RWPE2 (cell line): ENCODE results near the gene CEP85L.
A peak's percentile ranks its signal among the peaks of the same experiment; 100 is the strongest.

Experiments
- ATAC-seq: fragments of 200-7000 bp; cut with Tn5 transposase; 3 replicates; pipeline ENCODE4 v1.9.1; 2021; ENCODE audit warnings: low read depth
- DNase-seq: peaks from one replicate; pipeline ENCODE4 v3.0.0-alpha.2; 2020; ENCODE audit warnings: low spot score
- H3K27ac ChIP-seq: fragments of 450-650 bp; 2 replicates; pipeline ENCODE4 v1.5.1; 2017; ENCODE audit warnings: mild to moderate bottlenecking; ENCODE audit not compliant: poor library complexity, severe bottlenecking
- H3K27me3 ChIP-seq: fragments of 250-450 bp; sonication (Bioruptor Pico); 2 replicates; pipeline ENCODE4 v1.5.1; 2021; ENCODE audit warnings: mild to moderate bottlenecking, moderate library complexity; ENCODE audit not compliant: insufficient read depth, poor library complexity, severe bottlenecking
- H3K36me3 ChIP-seq: fragments of 250-450 bp; sonication (Bioruptor Pico); 2 replicates; pipeline ENCODE4 v1.5.1; 2020; ENCODE audit warnings: low read depth, mild to moderate bottlenecking, moderate library complexity
- H3K4me1 ChIP-seq: fragments of 250-450 bp; sonication (Bioruptor Pico); 2 replicates; pipeline ENCODE4 v1.5.1; 2021; ENCODE audit warnings: mild to moderate bottlenecking, moderate library complexity; ENCODE audit not compliant: insufficient read depth, poor library complexity, severe bottlenecking
- H3K4me3 ChIP-seq: fragments of 250-450 bp; sonication (Bioruptor Pico); 2 replicates; pipeline ENCODE4 v1.5.1; 2021; ENCODE audit warnings: mild to moderate bottlenecking, moderate library complexity; ENCODE audit not compliant: severe bottlenecking
- H3K9me3 ChIP-seq: fragments of 250-450 bp; sonication (Bioruptor Pico); 2 replicates; pipeline ENCODE4 v1.5.1; 2021; ENCODE audit warnings: mild to moderate bottlenecking, moderate library complexity; ENCODE audit not compliant: severe bottlenecking
- CTCF ChIP-seq: fragments of 450-650 bp; IDR thresholded peaks from one replicate; pipeline ENCODE4 v1.5.1; 2017; ENCODE audit warnings: mild to moderate bottlenecking, moderate library complexity; ENCODE audit not compliant: poor library complexity, severe bottlenecking

Gene CEP85L

DNA sequence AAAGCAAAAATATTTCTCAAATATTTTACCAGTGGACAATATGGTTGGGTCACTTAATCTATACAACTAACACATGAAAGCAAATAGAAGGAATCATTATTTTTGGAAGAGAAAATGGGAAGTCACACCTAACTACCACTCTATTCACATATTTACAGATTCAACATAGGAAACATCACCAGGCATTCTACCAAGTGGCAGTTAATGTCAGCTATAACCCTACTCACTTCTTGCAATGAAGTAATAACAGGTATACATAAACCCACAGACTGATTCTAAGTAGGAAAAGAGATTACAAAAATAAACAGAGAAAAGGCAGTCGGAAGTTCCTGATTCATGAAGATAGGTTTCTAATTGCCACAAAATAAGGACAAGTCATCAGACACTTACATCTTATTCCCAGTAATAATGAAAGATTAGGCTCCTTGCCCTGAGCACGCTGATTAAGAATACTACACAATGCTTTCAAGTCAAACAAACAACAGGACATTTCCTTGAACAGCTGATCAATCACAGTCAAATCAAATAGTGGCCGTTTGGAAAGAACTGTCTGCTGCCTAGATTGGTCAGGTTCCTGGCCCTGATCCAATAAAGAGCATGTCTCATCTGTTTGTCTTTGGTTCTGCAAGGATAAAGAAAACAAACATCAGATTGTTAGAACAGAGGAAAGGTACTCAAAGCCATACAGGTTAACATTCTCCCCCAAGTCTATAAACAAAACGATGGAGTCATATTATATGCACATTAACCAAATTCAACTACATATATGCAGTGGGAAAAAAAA lies 182.5 kb downstream of the CEP85L start:
- no peaks in the 10 kb centered on the region for H3K27me3 ChIP-seq
- 0 out of 2 replicates have a peak, but pooled peaks cover 12% of the 10 kb centered on the region for H3K36me3 ChIP-seq
- no peak for DNase-seq
- ATAC-seq, result peak; percentile 77
- H3K4me1 ChIP-seq, result peaks cover 3% of the 10 kb centered on the region
- H3K4me3 ChIP-seq, result no peak overlapping the region
- no peak for TF ChIP-seq CTCF
- no peaks in the 10 kb centered on the region for H3K9me3 ChIP-seq
- no peak overlapping the region for H3K27ac ChIP-seq

DNA sequence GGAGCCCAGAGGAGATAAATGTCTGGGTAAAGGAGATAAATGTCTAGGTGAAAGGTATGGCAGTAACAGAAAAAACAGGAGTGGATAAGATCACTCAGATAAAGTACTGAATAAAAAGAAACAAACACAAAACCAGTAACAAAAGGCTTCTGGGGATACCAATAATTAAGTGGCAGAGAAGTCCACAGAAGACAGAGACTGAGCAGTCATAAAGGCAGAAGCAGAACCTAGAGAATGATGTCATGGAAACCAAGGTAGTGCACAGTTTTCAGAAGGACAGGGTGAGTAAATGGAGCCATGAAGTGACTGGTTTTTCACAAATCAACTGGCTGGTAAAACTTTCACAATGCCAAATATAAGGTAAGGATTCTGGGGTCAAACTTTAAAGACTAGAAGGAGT lies 184.2 kb downstream of the CEP85L start:
- H3K4me1 ChIP-seq, result peaks cover 3% of the 10 kb centered on the region
- 0 out of 2 replicates have a peak, but pooled peaks cover 12% of the 10 kb centered on the region for H3K36me3 ChIP-seq
- no peak overlapping the region for H3K4me3 ChIP-seq
- no peaks in the 10 kb centered on the region for H3K9me3 ChIP-seq
- ATAC-seq (no peak), DNase-seq (no peak)
- H3K27me3 ChIP-seq, result no peaks in the 10 kb centered on the region
- H3K27ac ChIP-seq, result no peak overlapping the region
- TF ChIP-seq CTCF, result no peak

GRCh38 chr6:118464620-118465019 lies 186.8 kb downstream of the CEP85L start:
- DNase-seq, result no peak

GRCh38 chr6:118460958-118461470 lies 190.4 kb downstream of the CEP85L start:
- H3K4me3 ChIP-seq, result no peak overlapping the region
- ATAC-seq (no peak), DNase-seq (no peak)
- H3K27ac ChIP-seq, result no peak overlapping the region
- no peaks in the 10 kb centered on the region for H3K9me3 ChIP-seq
- no peaks in the 10 kb centered on the region for H3K4me1 ChIP-seq
- H3K36me3 ChIP-seq, result 0 out of 2 replicates have a peak, but pooled peaks cover under 1% of the 10 kb centered on the region
- H3K27me3 ChIP-seq, result no peaks in the 10 kb centered on the region
- TF ChIP-seq CTCF, result no peak

More at GRCh38 chr6:118464620-118465019, 186.8 kb downstream of the CEP85L start:
- ATAC-seq, result no peak
- Histone ChIP-seq H3K4me1 (peaks cover 3% of the 10 kb centered on the region), H3K4me3 (no peak overlapping the region), H3K9me3 (no peaks in the 10 kb centered on the region), H3K27me3 (no peaks in the 10 kb centered on the region), H3K27ac (no peak overlapping the region), H3K36me3 (0 out of 2 replicates have a peak, but pooled peaks cover 4% of the 10 kb centered on the region)
- TF ChIP-seq CTCF, result no peak

DNA sequence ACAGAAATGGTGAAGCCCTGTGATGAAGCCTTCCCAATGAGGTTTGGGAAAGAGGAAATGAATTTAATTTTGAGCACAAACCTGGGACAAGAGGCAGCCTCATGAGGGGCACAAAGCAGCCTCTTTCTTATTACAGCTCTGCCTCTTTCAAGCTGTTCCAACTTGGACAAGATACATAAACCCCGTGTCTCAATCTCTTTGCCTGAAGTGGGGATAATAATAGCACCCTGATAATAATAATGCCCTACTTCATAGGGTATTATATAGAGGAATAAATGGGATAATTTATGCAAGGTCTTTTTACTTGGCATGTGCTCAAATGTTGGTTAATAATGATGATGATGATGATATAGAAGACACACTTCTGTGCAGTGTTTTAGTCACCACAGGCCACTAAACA lies 194.4 kb downstream of the CEP85L start:
- DNase-seq, result no peak
- TF ChIP-seq CTCF, result no peak
- Histone ChIP-seq H3K36me3 (no peaks in the 10 kb centered on the region), H3K9me3 (no peaks in the 10 kb centered on the region), H3K27ac (no peak overlapping the region), H3K4me3 (no peak overlapping the region), H3K27me3 (no peaks in the 10 kb centered on the region), H3K4me1 (no peaks in the 10 kb centered on the region)
- ATAC-seq, result no peak
